ENCODE data around the gene DCTN5. TPM values are rescaled to one million over a fixed set of nuclear protein-coding genes. Genes with fewer than 3 reads are reported as not detected.
"Not testable (repeated sequence)": the region's sequence is repeated elsewhere in the genome, so short reads cannot be mapped to it uniquely, and the experiment has no call there.

The DCTN5 gene
- total RNA-seq, 2 donors from 2014 or later, result 46.7 to 48.2 TPM

GRCh38 chr16:23712976-23713375 is 71.7 kb downstream of the DCTN5 start, which contains the start of gene ERN2:
Gene ERN2 (minus strand): TSS chr16:23713222. CDS start chr16:23713187, 35 bp downstream.
- no peak for DNase-seq (ENCODE audit: low spot score)
- intact Hi-C loops (cut with DNase I), result no loop called here

DNA sequence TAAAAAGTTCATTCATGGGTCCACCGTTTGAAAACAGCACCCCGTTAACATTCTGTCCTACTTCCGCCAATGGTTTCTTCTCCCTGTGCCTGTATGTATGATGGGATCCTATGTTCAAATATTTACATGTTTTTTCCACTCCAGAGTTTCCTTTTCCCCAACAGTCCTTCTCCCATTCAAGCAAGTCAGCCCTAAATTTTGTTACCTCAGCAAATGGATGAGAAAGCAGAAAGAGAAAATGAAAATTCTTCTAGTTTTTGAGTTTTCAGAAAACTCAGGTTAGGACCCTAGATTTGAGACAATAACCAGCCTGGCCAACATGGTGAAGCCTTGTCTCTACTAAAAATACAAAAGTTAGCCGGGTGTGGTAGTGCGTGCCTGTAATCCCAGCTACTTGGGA is 75.2 kb downstream of the DCTN5 start:
- intact Hi-C loops (cut with DNase I), result loop anchor here in 1 of 2 donors (5.0 kb wide), 1 partner anchor 684 kb away; no protein-coding TSS in a partner anchor
- DNase-seq (ENCODE audit: low spot score), result no peak

- not testable (repeated sequence) for DNase-seq (ENCODE audit: low spot score)
These were observed 81.5 kb downstream of the DCTN5 start for GRCh38 chr16:23722613-23723240.

DNA sequence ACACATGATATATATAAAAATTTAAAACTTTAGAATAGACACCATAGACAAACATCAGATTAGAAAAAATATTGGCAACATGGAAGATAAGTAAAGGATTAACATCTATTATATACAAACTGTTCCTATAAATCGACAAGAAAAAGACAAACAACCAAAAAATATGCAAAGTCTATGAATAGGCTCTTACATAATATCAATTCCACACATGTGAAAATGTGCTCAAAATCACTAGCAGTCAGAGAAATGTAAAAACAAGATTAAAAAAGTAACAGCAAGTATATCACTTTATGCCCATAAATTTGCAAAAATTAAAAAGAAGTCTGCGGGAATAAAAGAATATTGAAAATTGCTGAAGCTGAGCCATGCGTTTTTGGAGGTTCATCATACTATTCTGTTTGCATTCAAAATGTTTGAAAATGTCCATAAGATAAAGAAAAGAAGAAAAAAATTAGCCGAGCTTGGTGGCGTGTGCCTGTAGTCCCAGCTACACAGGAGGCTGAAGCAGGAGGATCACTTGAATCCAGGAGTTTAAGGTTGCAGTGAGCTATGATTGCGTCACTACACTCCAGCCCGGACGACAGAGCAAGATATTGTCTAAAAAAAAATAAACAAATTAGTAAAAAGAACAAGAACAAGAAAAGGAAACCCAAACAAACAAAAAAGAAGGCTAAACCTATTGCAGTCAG is 83.0 kb downstream of the DCTN5 start:
- intact Hi-C loops (cut with DNase I), result no loop called here
- DNase-seq (ENCODE audit: low spot score), result no peak

More at GRCh38 chr16:23722613-23723240, 81.5 kb downstream of the DCTN5 start:
- intact Hi-C loops (cut with DNase I), result not testable (repeated sequence)

DNA sequence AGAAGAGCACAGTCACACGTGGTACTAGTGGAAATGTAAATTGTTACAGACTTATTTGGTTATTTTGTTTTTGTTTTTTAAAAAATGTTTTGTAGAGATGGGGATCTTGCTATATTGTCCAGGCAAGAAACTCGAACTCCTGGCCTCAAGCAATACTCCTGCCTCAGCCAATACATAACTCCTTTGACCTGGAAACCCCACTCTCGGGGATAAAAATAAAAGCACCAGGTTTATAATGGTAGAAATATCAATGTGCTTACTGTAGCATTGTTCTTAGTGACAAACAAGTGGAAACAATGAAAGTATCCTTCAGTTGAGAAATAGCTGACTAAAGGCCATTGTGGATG is 83.5 kb downstream of the DCTN5 start:
- intact Hi-C loops (cut with DNase I), result no loop called here
- DNase-seq (ENCODE audit: low spot score), result no peak

GRCh38 chr16:23726710-23727109 is 85.4 kb downstream of the DCTN5 start:
- DNase-seq (ENCODE audit: low spot score), result no peak
- intact Hi-C loops (cut with DNase I), result no loop called here

Other genes with a start within 250 kb of the DCTN5 start
- 10 to 100 TPM; 13.5 to 17.4 TPM for gene COG7, start 188.3 kb upstream of the DCTN5 start, total RNA-seq
- gene GGA2, start 131.0 kb upstream of the DCTN5 start, total RNA-seq, result 10 to 100 TPM; 42.0 to 59.7 TPM
- 10 to 100 TPM in 1 of 2 donors, 1 to 10 TPM in 1; 9.9 to 11.1 TPM for gene EARS2, start 84.1 kb upstream of the DCTN5 start, total RNA-seq
- gene UBFD1, start 83.7 kb upstream of the DCTN5 start, total RNA-seq, result 10 to 100 TPM; 37.3 to 37.4 TPM
- gene NDUFAB1, start 45.1 kb upstream of the DCTN5 start, total RNA-seq, result 10 to 100 TPM; 56.1 to 61.0 TPM
- gene PALB2, start 156 bp upstream of the DCTN5 start, total RNA-seq, result 10 to 100 TPM in 1 of 2 donors, 1 to 10 TPM in 1; 7.7 to 10.2 TPM
- gene PLK1, start 37.4 kb downstream of the DCTN5 start, total RNA-seq, result 1 to 10 TPM in 1 of 2 donors, under 1 TPM in 1; 0.67 to 1.8 TPM
- not detected for gene ERN2, start 71.8 kb downstream of the DCTN5 start, total RNA-seq
- gene CHP2, start 113.6 kb downstream of the DCTN5 start, total RNA-seq, result under 1 TPM in 1 of 2 donors, not detected in 1; 0.14 TPM
- 10 to 100 TPM; 17.5 to 26.9 TPM for gene PRKCB, start 194.5 kb downstream of the DCTN5 start, total RNA-seq

Data from posterior vena cava (tissue), 2 donors.